H9 (cell line): ENCODE results near the gene SFRP2. TPM values are rescaled to one million over a fixed set of nuclear protein-coding genes. Genes with fewer than 3 reads are reported as not detected.

Source experiments
- DNase-seq: peaks from one replicate; pipeline ENCODE4 v3.0.0-alpha.2; 2017
- H2AFZ ChIP-seq: one replicate; pipeline ENCODE4 v1.6.1; 2013; ENCODE audit warnings: mild to moderate bottlenecking, low read length, control low read depth, moderate library complexity
- H2AK5ac ChIP-seq: 2 replicates; pipeline ENCODE4 v1.6.1; 2013; ENCODE audit warnings: low read length, control low read depth, mixed read lengths; ENCODE audit not compliant: insufficient read length
- H2BK120ac ChIP-seq: one replicate; pipeline ENCODE4 v1.6.1; 2013; ENCODE audit warnings: low read depth, mild to moderate bottlenecking, low read length, control low read depth, inconsistent platforms; ENCODE audit not compliant: poor library complexity, severe bottlenecking
- H2BK12ac ChIP-seq: 2 replicates; pipeline ENCODE4 v1.6.1; 2013; ENCODE audit warnings: low read length, control low read depth, mixed read lengths, low read depth; ENCODE audit not compliant: insufficient read length
- H2BK15ac ChIP-seq: 2 replicates; pipeline ENCODE4 v1.6.1; 2013; ENCODE audit warnings: low read depth, low read length, control low read depth
- H2BK20ac ChIP-seq: one replicate; pipeline ENCODE4 v1.6.1; 2013; ENCODE audit warnings: low read depth, mild to moderate bottlenecking, low read length, control low read depth, inconsistent platforms; ENCODE audit not compliant: poor library complexity, severe bottlenecking
- H2BK5ac ChIP-seq: 2 replicates; pipeline ENCODE4 v1.6.1; 2013; ENCODE audit warnings: low read length, control low read depth, mixed read lengths; ENCODE audit not compliant: insufficient read length
- H3K14ac ChIP-seq: 2 replicates; pipeline ENCODE4 v1.6.1; 2013; ENCODE audit warnings: low read length, control low read depth; ENCODE audit not compliant: insufficient read depth
- H3K18ac ChIP-seq: 2 replicates; pipeline ENCODE4 v1.6.1; 2013; ENCODE audit warnings: low read depth, mild to moderate bottlenecking, mixed read lengths, low read length, control low read depth; ENCODE audit not compliant: insufficient read length
- H3K23ac ChIP-seq: 2 replicates; pipeline ENCODE4 v1.6.1; 2013; ENCODE audit warnings: low read length, control low read depth, mixed read lengths, low read depth; ENCODE audit not compliant: insufficient read length
- H3K23me2 ChIP-seq: 2 replicates; pipeline ENCODE4 v1.6.1; 2013; ENCODE audit warnings: low read depth, mild to moderate bottlenecking, mixed read lengths, low read length, control low read depth; ENCODE audit not compliant: insufficient read length, poor library complexity, severe bottlenecking
- H3K27ac ChIP-seq: 2 replicates; pipeline ENCODE4 v1.5.1; 2013; ENCODE audit warnings: low read length, control low read depth, mixed read lengths, low read depth; ENCODE audit not compliant: insufficient read length
- H3K27me3 ChIP-seq: 2 replicates; pipeline ENCODE4 v1.6.1; 2013; ENCODE audit warnings: low read length, control low read depth, inconsistent platforms; ENCODE audit not compliant: insufficient read depth
- H3K4ac ChIP-seq: 2 replicates; pipeline ENCODE4 v1.6.1; 2013; ENCODE audit warnings: low read depth, mild to moderate bottlenecking, control low read depth, inconsistent platforms, low read length, moderate library complexity
- H3K4me1 ChIP-seq: 2 replicates; pipeline ENCODE4 v1.6.1; 2013; ENCODE audit warnings: low read length, control low read depth, inconsistent platforms; ENCODE audit not compliant: insufficient read depth
- H3K4me2 ChIP-seq: 2 replicates; pipeline ENCODE4 v1.6.1; 2013; ENCODE audit warnings: low read length, control low read depth, mixed read lengths; ENCODE audit not compliant: insufficient read length, insufficient read depth
- H3K56ac ChIP-seq: 2 replicates; pipeline ENCODE4 v1.6.1; 2013; ENCODE audit warnings: low read depth, mild to moderate bottlenecking, mixed read lengths, low read length, control low read depth; ENCODE audit not compliant: insufficient read length
- H3K79me1 ChIP-seq: 2 replicates; pipeline ENCODE4 v1.6.1; 2013; ENCODE audit warnings: low read depth, mild to moderate bottlenecking, moderate library complexity, low read length, control low read depth, inconsistent platforms; ENCODE audit not compliant: insufficient read depth, poor library complexity, severe bottlenecking
- H3K79me2 ChIP-seq: 2 replicates; pipeline ENCODE4 v1.6.1; 2013; ENCODE audit warnings: low read length, control low read depth, inconsistent platforms; ENCODE audit not compliant: insufficient read depth
- H3K9ac ChIP-seq: 2 replicates; pipeline ENCODE4 v1.6.1; 2013; ENCODE audit warnings: low read length, control low read depth, mixed read lengths; ENCODE audit not compliant: insufficient read length; ENCODE audit errors: extremely low read depth
- H3K9me3 ChIP-seq: one replicate; pipeline ENCODE4 v1.6.1; 2013; ENCODE audit warnings: low read depth, low read length, inconsistent platforms; ENCODE audit not compliant: control insufficient read depth
- H3T11ph ChIP-seq: one replicate; pipeline ENCODE4 v1.6.1; 2013; ENCODE audit warnings: mild to moderate bottlenecking, low read length, control low read depth, inconsistent platforms
- H4K20me1 ChIP-seq: one replicate; pipeline ENCODE4 v1.6.1; 2013; ENCODE audit not compliant: control insufficient read depth, insufficient read length, insufficient read depth
- H4K5ac ChIP-seq: 2 replicates; pipeline ENCODE4 v1.6.1; 2013; ENCODE audit warnings: low read depth, mild to moderate bottlenecking, mixed read lengths, low read length, control low read depth; ENCODE audit not compliant: insufficient read length
- H4K8ac ChIP-seq: replicated peaks from 2 replicates; pipeline ENCODE4 v1.6.1; 2013; ENCODE audit warnings: low read length, control low read depth, mixed read lengths, low read depth; ENCODE audit not compliant: insufficient read length
- H4K91ac ChIP-seq: 2 replicates; pipeline ENCODE4 v1.6.1; 2013; ENCODE audit warnings: low read depth, mild to moderate bottlenecking, moderate library complexity, mixed read lengths, low read length, control low read depth; ENCODE audit not compliant: insufficient read length
- H3K27ac Mint-ChIP-seq, 3 experiments: 2 replicates in 2 of 3; 3 replicates in 1 of 3; pipeline ENCODE4 v1.8.0; 2020 to 2021; ENCODE audit warnings: mixed read lengths in 3 of 3, mild to moderate bottlenecking in 1 of 3, moderate library complexity in 1 of 3
- H3K27me3 Mint-ChIP-seq: 2 replicates; pipeline ENCODE4 v1.8.0; 2021; ENCODE audit warnings: low read depth, mild to moderate bottlenecking, moderate library complexity, mixed read lengths
- H3K36me3 Mint-ChIP-seq, 3 experiments: 2 replicates in 2 of 3; 3 replicates in 1 of 3; pipeline ENCODE4 v1.8.0; 2020 to 2021; ENCODE audit warnings: low read depth in 3 of 3, mixed read lengths in 3 of 3; ENCODE audit not compliant: insufficient read depth in 1 of 3
- H3K4me1 Mint-ChIP-seq, 2 experiments: 2 replicates each; pipeline ENCODE4 v1.8.0; 2020; ENCODE audit warnings: mixed read lengths in 2 of 2
- H3K4me3 Mint-ChIP-seq, 2 experiments: 2 replicates in 1 of 2; 3 replicates in 1 of 2; pipeline ENCODE4 v1.8.0; 2020 to 2021; ENCODE audit warnings: mild to moderate bottlenecking in 2 of 2, mixed read lengths in 2 of 2, moderate library complexity in 1 of 2
- H3K9me3 Mint-ChIP-seq, 2 experiments: 2 replicates in 1 of 2; 3 replicates in 1 of 2; pipeline ENCODE4 v1.8.0; 2020; ENCODE audit warnings: mild to moderate bottlenecking in 2 of 2, mixed read lengths in 2 of 2, moderate library complexity in 1 of 2
- CTCF ChIP-seq: fragments of 200-600 bp; sonication (generic); conservative IDR thresholded peaks from 3 replicates; pipeline ENCODE4 v1.8.0; 2021; ENCODE audit warnings: antibody characterized with exemption, mild to moderate bottlenecking
- WGBS: extraction: QIAGEN DNeasy Blood & Tissue Kit; methylation state at CpG from one replicate; pipeline ENCODE4 v1.1.7; 2013; ENCODE audit warnings: missing lambda C conversion rate, low lambda C conversion rate, mixed read lengths; ENCODE audit not compliant: insufficient read length; ENCODE audit errors: extremely low coverage; 5-methylcytosine and 5-hydroxymethylcytosine counted together
- total RNA-seq: library from RNA; stranded (reverse); gene quantifications from 2 replicates; pipeline ENCODE4 v1.2.1, GENCODE V29; 2021

SFRP2 gene
- total RNA-seq, 1 experiment from 2014 or later, result 156 TPM

GRCh38 chr4:153755186-153755585 is 33.7 kb downstream of the SFRP2 start:
- TF ChIP-seq CTCF, result no peak
- Histone ChIP-seq H3K9ac (no peak overlapping the region), H4K5ac (no peak overlapping the region), H3K9me3 (no peaks in the 10 kb centered on the region), H4K20me1 (no peaks in the 10 kb centered on the region), H3K23me2 (peaks cover 8% of the 10 kb centered on the region), H4K8ac (no peak overlapping the region), H3K14ac (no peak overlapping the region), H2AFZ (no peak overlapping the region), H2BK120ac (no peak overlapping the region), H3K23ac (no peak overlapping the region), H3K4ac (no peak overlapping the region), H2AK5ac (no peak overlapping the region), H3K18ac (no peak overlapping the region), H3K79me1 (no peaks in the 10 kb centered on the region), H3K4me1 (peaks cover 10% of the 10 kb centered on the region), H3K27me3 (no peaks in the 10 kb centered on the region), H2BK12ac (no peak overlapping the region), H3K79me2 (no peaks in the 10 kb centered on the region), H3K4me2 (no peak overlapping the region), H4K91ac (no peak overlapping the region), H2BK15ac (no peak overlapping the region), H2BK20ac (no peak overlapping the region), H2BK5ac (no peak overlapping the region), H3T11ph (no peak overlapping the region), H3K56ac (no peak overlapping the region), H3K27ac (no peak overlapping the region)
- H3K27me3 Mint-ChIP-seq, result peaks cover 33% of the 10 kb centered on the region
- DNase-seq, result no peak
- H3K36me3 Mint-ChIP-seq, result peaks cover 8 to 19% (median 12%) of the 10 kb centered on the region in 3 experiments
- H3K9me3 Mint-ChIP-seq, result peaks cover 0 to 3% of the 10 kb centered on the region in 2 experiments; a peak in 2 of 5 replicates
- no CpG with 5 or more reads among the region's 2 CpGs for WGBS
- H3K4me3 Mint-ChIP-seq, result no peak overlapping the region
- no peak overlapping the region for H3K27ac Mint-ChIP-seq
- peaks cover 22 to 23% of the 10 kb centered on the region in 2 experiments for H3K4me1 Mint-ChIP-seq
